Measurements from ENCODE around the gene CAMK1.
"Not testable (repeated sequence)": the region's sequence is repeated elsewhere in the genome, so short reads cannot be mapped to it uniquely, and the experiment has no call there.

Gene CAMK1

GRCh38 chr3:9792405-9793160 lies 22.8 kb upstream of the CAMK1 start, which contains the start of the genes ARPC4 and TADA3:
Gene ARPC4 (plus strand): TSS chr3:9793082. CDS start chr3:9793122, 40 bp downstream.
Gene TADA3 (minus strand): TSS chr3:9792473. CDS start chr3:9791466, 1,007 bp downstream.
- peak; percentile 93 to 95 for DNase-seq

- DNase-seq, result no peak
Observed at GRCh38 chr3:9791790-9792404, 22.1 kb upstream of the CAMK1 start.

GRCh38 chr3:9791127-9791526 lies 21.4 kb upstream of the CAMK1 start:
- no peak for DNase-seq

- DNase-seq, result no peak
Observed at GRCh38 chr3:9787714-9788113, 18.0 kb upstream of the CAMK1 start.

- peak in 1 of 2 donors; percentile 22 for DNase-seq
Observed at GRCh38 chr3:9786825-9787669, 17.3 kb upstream of the CAMK1 start.

- no peak for DNase-seq
Observed at GRCh38 chr3:9786209-9786739, 16.5 kb upstream of the CAMK1 start.

GRCh38 chr3:9785602-9786001 lies 15.9 kb upstream of the CAMK1 start:
- no peak for DNase-seq

GRCh38 chr3:9784965-9785364 lies 15.2 kb upstream of the CAMK1 start:
- no peak for DNase-seq

GRCh38 chr3:9783954-9784353 lies 14.2 kb upstream of the CAMK1 start:
- DNase-seq, result no peak

- DNase-seq, result no peak
Observed at GRCh38 chr3:9782770-9783169, 13.0 kb upstream of the CAMK1 start.

- DNase-seq, result peak in 1 of 2 donors; percentile 46
Observed at GRCh38 chr3:9781978-9782603, 12.3 kb upstream of the CAMK1 start.

- peak; percentile 38 to 55 for DNase-seq
Observed at GRCh38 chr3:9781551-9781950, 11.8 kb upstream of the CAMK1 start.

- DNase-seq, result no peak
Observed at GRCh38 chr3:9780910-9781309, 11.2 kb upstream of the CAMK1 start.

- peak; percentile 14 to 63 for DNase-seq
Observed at GRCh38 chr3:9780458-9780812, 10.7 kb upstream of the CAMK1 start.

- peak; percentile 80 to 87 for DNase-seq
Observed at GRCh38 chr3:9779721-9780457, 10.1 kb upstream of the CAMK1 start.

GRCh38 chr3:9779075-9779593 lies 9.4 kb upstream of the CAMK1 start:
- peak in 1 of 2 donors; percentile 41 for DNase-seq

- DNase-seq, result peak; percentile 85 to 95
Observed at GRCh38 chr3:9778143-9779074, 8.7 kb upstream of the CAMK1 start.

GRCh38 chr3:9777694-9778021 lies 7.9 kb upstream of the CAMK1 start:
- DNase-seq, result peak; percentile 78 to 84

GRCh38 chr3:9776896-9777693 lies 7.3 kb upstream of the CAMK1 start:
- no peak for DNase-seq

- not testable (repeated sequence) for DNase-seq
Observed at GRCh38 chr3:9771007-9771406, 1.3 kb upstream of the CAMK1 start.

Data from inflammatory macrophage (primary cell).